HG03442 (cell line): ENCODE results near the gene KLHL42.

ENCODE experiments used
- ATAC-seq: cut with Tn5 transposase; IDR thresholded peaks from one replicate; pipeline ENCODE4 v1.9.1; 2021; ENCODE audit warnings: mild to moderate bottlenecking, moderate library complexity; ENCODE audit not compliant: unreplicated experiment

Gene KLHL42

DNA sequence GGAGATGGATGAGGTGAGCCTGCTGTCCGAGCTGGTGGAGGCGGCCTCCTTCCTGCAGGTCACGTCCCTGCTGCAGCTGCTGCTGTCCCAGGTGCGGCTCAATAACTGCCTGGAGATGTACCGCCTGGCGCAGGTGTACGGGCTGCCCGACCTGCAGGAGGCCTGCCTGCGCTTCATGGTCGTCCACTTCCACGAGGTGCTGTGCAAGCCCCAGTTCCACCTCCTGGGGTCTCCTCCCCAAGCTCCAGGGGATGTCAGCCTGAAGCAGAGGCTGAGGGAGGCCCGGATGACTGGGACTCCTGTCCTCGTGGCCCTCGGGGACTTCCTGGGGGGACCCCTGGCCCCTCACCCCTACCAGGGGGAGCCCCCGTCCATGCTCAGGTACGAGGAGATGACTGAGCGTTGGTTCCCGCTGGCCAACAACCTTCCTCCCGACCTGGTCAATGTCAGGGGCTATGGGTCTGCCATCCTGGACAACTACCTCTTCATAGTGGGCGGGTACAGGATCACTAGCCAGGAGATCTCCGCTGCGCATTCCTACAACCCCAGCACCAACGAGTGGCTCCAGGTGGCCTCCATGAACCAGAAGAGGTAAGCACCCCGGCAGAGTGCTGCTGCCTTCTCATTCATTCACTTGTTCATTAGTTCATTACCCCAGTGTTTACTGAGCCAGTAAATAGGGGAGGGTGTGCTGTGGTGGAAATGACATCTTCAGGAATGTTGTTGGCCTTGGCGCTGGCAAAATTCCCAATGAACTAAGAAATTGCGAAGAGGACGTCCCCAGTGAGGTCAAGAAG is 777 bp downstream of the KLHL42 start:
- ATAC-seq: peak; percentile 29

DNA sequence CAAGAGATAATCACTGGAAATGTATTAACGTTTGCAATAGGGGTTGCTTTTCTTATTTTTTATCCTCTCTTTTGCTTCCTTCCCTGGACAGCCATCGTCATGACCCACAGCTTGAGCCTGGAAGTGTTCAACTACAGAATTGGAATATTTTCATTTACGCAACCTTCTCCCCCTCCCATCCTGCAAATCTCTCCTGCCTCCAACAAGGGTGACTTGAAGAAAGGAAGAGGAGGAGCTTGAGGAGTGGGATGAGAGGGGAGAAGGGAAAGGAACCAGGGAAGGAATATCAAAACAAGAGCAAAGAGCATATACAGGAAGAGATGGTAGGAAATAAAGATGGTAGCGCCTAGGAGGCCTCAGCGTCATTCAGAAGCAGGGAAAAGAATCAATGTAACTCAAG is 1.6 kb downstream of the KLHL42 start:
- no peak for ATAC-seq

GRCh38 chr12:27782481-27782880 is 2.4 kb downstream of the KLHL42 start:
- no peak for ATAC-seq

DNA sequence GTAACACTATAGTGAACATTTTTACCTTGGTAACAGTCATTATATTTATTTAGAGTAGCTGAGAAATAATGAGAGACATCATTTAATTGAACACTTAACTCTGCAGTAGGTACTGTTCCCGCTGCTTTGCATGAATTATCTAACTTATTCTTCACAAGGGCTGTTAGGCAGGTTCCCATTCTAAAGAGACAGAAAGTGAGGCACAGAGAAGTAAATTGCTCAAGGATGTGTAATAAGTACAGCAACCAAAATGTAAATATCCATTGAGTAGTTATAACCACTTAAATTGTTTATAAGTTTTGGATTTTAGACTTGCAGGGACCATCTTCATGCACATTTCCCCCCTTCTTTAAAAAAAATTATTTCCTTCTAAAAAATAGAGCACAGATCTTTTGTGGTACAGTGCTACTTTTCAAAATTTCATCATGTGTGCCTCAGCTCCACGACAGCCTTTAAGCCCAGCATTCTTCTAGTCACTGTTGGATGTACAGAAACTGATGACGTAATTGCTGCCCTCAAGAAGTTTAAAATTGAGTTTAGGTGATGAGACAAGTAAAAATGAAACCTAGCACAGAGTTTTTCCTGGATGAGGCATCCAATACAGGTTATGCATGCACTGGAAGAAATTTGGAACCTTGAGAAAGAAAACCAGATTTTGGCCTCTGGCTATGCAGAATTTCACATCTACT is 6.0 kb downstream of the KLHL42 start:
- ATAC-seq: no peak

GRCh38 chr12:27787559-27787958 is 7.5 kb downstream of the KLHL42 start:
- no peak for ATAC-seq

- ATAC-seq: no peak
Measured at GRCh38 chr12:27790179-27790578, 10.1 kb downstream of the KLHL42 start.

- no peak for ATAC-seq
Measured at GRCh38 chr12:27794818-27795584, 15.0 kb downstream of the KLHL42 start.

DNA sequence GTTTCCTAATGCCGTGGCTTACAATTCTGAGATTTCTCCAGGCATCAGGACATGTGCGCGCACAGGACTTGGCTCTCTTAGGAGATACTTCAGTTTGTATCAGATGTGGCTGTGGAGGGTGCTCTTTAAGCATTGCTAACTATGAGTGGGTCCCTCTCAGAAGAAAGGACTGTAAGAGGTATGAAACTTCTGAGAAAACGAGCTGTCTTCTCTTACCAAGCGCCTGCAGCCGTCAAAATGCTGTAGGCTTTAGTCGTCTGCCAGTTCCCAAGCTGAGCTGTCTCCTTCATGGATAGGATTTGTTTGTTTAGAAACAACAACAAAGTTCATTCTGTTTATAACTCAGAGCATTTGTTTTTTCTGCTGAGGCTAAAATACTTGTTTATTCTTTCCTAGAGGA is 16.1 kb downstream of the KLHL42 start:
- no peak for ATAC-seq

- no peak for ATAC-seq
Measured at GRCh38 chr12:27797301-27798025, 17.4 kb downstream of the KLHL42 start.

GRCh38 chr12:27800819-27801218 is 20.8 kb downstream of the KLHL42 start:
- ATAC-seq: no peak

GRCh38 chr12:27801630-27802029 is 21.6 kb downstream of the KLHL42 start:
- ATAC-seq: no peak

- ATAC-seq: no peak
Measured at GRCh38 chr12:27802511-27802910, 22.5 kb downstream of the KLHL42 start.

GRCh38 chr12:27802936-27803335 is 22.9 kb downstream of the KLHL42 start:
- no peak for ATAC-seq

GRCh38 chr12:27805238-27805637 is 25.2 kb downstream of the KLHL42 start:
- no peak for ATAC-seq

DNA sequence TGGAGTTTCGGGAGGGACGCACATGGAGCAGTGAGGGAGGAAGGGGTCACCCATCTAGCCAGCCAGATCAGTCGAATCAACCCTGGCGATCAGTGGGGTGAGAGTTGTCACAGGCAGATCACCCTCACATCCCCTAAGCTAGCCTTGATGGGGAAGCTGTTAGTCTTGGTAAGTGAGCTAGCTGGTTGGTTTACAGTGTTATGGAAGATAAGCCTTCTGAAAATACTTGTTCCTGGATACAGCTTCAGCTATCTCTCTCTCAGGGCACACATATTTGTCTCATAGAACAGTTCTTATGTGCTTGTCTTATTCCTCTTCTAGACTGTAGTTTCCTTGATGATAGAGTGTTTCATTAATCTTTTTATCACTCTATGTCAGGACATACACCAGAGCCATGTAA is 26.2 kb downstream of the KLHL42 start:
- no peak for ATAC-seq

- ATAC-seq: no peak
Measured at GRCh38 chr12:27807063-27807703, 27.1 kb downstream of the KLHL42 start.

DNA sequence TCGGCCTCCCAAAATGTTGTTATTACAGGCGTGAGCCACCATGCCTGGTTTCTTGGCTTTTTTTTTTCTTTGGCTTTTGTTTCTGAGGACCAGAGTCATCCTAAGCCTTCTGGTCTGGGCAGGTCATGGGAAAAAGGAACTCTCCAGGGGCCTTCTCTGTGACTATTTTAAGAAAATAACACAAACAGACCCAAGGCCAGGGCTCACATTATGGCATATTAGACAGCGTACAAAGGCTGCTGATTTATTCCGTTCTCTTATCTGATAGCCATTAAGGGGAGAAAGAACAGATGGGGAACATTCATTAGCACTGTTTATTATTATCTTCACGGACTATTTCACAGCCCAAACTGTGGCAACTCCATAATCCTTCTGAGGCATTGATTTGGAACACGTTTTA is 28.8 kb downstream of the KLHL42 start:
- no peak for ATAC-seq

- ATAC-seq: no peak
Measured at GRCh38 chr12:27810756-27811155, 30.7 kb downstream of the KLHL42 start.

DNA sequence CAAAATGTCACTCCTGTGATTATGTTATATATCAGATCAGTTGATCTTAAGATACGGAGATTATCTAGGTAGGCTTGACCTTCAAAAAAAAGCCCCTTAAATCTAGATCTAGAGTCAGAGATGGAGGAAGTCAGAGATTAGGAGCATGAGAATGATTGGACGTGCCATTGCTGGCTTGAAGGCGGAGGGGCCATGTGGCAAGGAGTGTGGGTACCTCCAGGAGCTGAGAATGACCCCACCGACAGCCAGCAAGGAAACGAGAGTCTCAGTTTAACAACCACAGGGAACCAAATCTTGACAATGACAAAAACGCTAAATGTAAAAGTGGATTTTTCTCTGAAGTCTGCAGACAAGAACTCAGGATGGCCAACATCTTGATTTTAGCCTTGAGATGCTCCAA is 32.5 kb downstream of the KLHL42 start:
- ATAC-seq: no peak

GRCh38 chr12:27814411-27814810 is 34.4 kb downstream of the KLHL42 start:
- ATAC-seq: no peak
